ENCODE measurements around the gene PFKFB3.

GRCh38 chr10:6228647-6229046, 25.9 kb downstream of the PFKFB3 start:
- no peak for TF ChIP-seq CTCF (IDR thresholded peaks at IDR 0.05)
- TF ChIP-seq EZH2 (IDR thresholded peaks at IDR 0.05), result no peak
- no peak for TF ChIP-seq EZH2phosphoT487 (IDR thresholded peaks at IDR 0.05)

Measured in neural progenitor cell (in vitro differentiated cells).